GM21360 (cell line): Measurements from ENCODE around the gene DYNLT4.

Experiments
- ATAC-seq: cut with Tn5 transposase; IDR thresholded peaks from one replicate; pipeline ENCODE4 v1.9.1; 2021; ENCODE audit warnings: mild to moderate bottlenecking, moderate library complexity; ENCODE audit not compliant: unreplicated experiment

The DYNLT4 gene

DNA sequence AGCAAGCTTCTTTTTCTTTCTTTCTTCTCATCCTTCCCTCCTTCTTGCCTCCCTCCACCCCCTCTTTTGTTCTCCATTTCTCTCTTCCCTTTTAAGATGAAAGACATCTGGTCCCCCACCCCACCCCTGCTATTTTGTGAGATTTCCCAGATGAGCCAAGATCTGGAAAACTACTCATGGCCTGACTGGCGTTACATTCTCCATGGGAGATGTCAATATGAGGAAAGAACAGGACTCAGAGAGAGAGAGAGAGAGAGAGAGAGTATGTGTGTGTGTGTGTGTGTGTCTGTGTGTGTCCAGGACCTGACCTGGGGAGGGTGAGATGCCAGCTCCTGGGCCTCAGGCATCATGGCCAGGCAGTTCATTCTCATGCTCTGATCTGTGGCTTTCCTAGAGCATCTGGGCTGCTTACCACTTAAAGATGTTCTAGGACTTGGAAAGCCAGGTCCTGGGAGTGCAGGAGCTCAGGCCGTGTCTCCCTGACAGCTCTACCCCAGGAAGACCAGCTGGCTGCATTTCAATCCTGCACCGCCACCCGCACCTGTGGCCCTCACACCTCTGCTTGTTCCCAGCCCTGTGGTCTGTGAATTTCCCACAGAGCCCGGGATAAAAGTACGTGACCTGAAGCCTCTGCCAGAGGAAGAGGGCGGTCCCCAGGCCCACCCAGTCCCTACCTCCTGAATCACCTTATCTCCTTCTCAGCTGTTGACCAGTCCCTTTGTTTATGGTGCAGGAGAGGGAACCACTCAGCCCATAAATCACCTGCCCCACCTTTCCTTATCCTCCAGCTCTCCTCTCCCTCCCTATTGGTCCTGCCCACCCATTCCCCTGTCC lies 16.0 kb downstream of the DYNLT4 start:
- ATAC-seq = no peak

DNA sequence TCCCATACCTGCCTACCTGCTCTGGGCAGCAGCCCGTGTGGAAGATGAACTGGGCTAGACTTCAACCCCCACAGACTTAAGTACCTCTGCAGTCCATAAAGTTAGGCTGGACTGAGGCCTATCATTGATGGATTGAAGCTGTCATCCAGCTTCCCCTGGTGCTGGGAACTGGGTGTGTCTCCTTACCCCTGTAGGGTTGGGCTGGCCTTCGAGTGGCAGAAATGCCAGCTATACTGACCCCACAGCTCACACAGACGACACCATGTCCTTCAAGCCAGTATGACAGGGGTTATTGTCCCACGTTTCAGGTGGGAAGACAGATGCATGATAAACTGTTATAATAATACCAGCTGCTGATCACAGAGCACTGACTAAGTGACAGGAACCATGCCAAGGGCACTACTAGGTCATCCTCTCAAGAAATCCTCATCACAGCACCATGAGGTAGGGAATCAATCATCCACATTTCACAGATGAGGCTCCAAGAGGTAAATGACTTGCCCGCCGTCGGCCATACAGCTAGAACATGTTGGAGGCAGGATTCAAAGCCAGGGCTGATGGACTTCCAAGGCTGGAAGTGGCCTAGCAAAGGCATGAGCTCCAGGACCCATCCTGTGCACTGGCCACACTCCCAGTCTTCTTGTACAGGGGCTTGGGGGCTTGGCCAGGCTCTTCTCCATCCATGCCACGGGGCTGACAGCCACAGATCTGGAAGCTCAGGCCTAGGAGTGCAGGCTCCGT lies 18.9 kb downstream of the DYNLT4 start, which contains the start of gene BEST4:
Gene BEST4, minus strand, starts transcription at position 51 of the 741 bp plus-strand sequence. CDS start 465 bp downstream, outside the sequence.
- ATAC-seq = no peak

DNA sequence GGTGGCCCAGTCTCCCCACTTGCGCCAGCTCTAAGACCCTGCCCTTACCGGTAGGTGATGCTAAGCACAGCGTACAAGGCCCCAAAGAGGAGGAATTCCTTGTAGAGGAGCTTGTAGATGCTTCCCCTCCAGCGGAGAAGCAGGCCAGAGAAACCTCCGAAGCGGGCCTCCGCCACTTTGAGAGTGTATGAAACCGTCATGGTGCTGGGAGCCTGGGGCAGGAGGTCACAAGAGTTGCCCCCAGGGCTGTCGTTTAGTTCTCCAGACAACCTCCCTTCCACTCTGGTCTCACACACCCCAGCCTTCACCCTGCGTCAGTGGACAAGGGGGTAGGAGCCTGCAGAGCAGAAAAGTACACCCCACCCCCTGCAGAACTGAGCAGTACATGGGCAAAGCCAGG lies 19.6 kb downstream of the DYNLT4 start:
- ATAC-seq = no peak

DNA sequence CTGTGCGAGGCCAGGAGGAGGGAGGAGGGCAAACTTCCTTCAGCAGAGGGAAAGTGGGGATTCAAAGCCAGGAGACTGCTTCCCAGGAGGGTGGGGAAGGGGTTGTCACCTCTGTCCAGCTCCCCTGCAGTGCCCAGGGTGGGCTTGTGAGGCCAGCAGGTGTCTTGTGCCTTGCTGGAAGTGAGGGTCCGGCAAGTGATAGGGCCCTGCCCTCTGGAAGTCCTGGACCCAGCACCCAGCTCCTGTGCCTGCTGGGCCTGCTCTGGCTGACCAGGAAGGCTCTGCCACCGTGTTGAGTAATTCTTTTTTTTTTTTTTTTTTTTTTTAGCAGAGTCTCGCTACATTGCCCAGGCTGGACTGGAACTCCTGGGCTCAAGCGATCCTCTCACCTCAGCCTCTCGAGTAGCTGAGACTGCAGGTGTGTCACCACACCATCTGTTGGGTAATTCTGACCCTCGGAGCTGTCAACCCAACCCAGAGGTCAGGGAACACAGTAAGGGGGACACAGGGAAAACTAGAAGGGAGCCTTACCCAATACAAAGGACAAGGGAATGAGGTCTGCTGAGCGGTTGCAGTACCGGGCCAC lies 20.2 kb downstream of the DYNLT4 start:
- no peak for ATAC-seq

DNA sequence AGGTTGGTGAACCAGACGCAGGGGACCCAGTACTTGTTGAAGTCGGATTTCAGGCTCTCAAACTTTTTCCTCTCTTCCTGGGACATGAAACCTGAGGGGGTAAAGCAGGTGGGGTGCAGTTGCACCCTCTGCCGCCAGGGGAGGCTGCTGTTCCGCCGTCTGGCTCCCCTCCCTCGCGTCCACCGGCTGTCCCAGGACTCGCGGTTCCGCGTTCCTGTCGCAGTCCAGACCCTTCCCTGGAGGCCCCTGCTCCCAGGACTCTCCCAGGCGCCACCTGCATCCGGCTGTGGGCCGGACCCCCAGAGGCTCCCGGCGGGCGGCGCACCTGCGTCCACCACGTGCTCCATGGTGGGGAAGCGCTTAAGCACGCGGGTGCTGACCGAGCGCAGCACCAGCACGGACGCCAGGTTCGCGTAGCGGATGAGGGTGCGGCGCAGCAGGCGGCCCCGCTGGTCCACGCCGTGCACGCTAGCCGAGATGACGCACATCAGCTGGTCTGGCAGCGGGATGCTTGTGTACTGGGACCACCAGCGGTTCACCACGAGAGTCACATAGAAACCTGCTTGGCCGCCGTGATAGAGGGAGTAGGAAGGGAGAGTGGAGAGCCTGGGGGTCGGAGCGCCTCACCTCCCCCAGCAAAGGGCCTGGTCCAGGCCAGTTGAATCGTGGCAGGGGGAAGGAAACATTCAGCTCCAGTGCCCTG lies 20.9 kb downstream of the DYNLT4 start:
- no peak for ATAC-seq

DNA sequence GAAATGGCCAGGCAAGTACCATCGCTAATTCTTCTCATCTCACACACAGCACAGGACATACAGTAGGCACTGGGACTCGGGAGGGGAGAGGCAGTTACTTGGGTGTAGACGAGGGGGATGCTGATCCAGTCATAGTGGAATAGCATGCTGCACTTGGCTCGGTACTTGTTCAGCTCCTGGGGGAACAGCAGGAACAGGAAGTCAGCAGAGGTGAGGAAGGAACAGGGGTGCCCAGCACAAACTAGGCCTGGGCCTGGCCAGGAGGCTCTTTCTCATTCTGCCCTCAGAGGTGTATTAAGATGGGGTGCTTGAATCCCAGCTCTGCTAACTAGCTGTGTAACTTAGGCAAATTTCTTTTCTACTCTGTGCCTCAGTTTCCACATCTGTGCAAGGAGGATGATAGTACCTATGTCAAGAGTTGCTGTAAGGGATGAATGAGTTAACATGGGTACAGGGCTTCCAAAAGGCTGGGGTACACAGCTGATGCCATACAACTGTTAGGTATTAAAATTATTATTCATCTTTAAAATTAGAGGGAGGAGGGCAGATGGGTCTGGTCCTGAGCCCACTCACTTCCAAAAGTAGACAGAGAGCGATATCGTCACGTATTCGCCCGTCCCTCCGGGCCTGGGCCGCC lies 21.5 kb downstream of the DYNLT4 start:
- ATAC-seq = no peak

DNA sequence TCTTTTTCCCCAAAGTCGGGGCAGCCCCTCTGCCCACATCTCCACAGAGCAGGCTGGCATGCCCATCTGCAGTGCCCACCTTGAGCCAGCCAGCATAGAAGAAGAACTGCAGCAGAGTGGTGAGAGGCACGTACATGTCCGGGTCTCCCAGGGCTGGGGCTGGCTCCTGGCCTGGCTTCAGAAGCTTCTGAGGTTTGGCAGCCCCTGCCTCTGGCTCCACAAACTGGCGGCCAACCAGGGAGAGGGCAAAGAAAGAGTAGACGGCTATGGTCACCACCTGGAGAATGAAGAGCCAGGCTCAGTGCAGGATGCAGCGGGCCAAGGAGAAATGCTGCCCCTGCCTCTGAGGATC lies 22.1 kb downstream of the DYNLT4 start:
- ATAC-seq = no peak

DNA sequence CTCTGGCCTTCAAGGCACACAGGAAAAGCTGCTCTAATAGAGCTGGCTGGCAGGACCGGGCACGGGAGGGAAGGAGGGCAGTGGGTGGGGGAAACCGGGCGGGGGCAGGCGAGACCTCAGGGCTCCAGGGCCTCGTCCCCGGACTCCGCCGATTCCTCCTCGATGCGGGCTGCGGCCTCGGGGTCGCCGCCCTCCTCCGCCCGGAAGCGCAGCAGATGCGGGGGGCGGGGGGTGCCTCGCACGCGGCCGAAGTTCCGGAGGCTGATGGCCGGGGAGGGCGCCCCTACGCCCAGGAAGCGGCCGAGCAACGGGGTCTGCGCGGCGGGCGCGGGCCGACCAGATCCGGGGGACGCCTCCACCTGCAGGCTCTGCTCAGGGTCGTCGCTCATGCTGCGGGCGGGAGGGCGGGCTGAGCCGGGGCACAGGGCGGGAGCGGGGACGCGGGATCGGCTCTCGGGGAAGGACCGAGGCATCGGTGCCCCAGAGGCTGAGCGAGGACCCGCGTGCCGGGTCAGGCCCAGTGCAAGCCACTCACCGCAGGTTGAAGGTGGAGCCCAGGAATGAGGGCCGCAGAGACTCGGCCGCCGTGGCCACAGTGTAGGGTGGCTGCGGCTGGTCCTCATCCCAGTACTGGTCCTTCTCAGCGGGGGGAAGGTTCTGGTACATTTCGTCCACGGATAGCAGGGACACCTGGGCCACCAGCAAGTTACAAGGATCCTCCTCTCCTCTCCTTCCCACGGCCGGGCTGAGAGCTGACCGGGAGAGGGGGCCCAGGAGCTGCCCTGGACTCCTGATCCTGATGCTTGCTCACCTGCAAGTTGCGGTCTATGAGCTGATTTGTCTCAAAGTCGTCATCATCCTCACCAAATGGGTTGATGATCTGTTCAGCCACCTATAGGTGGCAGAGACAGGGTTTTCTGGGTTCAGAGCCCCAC lies 22.8 kb downstream of the DYNLT4 start:
- no peak for ATAC-seq

DNA sequence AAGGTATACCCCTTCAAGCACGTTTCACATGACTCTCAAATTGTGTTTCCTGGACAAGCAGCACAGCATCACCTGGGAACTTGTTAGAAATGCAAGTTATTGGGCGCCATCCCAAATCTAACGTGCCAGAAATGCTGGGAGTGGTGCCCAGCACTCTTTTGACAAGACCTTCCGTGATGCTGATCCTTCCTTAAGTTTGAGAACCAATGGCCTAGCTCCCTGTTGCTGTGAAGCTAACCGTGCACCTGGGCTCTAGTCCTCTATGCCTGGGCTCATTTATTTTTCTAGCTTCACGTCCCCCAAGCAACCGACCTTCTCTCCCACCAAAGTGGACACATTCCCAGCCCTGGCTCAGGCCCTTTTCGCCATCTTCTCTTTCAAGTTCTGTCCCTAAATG lies 23.5 kb downstream of the DYNLT4 start:
- ATAC-seq = no peak

DNA sequence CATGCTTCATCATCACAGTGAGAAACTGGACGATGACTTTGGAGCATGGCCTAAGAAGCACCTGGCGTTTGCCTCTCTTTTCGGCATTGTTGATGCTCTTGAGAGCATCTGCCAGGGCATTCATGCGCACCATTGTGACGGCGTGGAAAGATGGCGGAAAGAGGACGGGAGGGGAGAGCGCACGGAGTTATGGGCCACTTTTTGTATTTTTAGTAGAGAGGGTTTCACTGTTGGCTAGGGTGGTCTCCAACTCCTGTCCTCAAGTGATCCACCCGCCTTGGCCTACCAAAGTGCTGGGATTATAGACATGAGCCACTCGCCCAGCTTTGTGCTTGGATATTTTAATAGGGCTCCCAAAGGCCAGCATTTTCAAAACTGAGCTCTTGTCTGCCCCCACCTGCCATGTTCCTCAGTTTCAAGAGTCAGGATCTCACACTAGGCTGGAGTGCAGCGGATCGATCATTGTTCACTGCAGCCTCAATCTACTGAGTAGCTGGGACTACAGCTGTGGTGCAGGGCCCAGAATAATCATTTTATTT lies 26.5 kb downstream of the DYNLT4 start:
- no peak for ATAC-seq

DNA sequence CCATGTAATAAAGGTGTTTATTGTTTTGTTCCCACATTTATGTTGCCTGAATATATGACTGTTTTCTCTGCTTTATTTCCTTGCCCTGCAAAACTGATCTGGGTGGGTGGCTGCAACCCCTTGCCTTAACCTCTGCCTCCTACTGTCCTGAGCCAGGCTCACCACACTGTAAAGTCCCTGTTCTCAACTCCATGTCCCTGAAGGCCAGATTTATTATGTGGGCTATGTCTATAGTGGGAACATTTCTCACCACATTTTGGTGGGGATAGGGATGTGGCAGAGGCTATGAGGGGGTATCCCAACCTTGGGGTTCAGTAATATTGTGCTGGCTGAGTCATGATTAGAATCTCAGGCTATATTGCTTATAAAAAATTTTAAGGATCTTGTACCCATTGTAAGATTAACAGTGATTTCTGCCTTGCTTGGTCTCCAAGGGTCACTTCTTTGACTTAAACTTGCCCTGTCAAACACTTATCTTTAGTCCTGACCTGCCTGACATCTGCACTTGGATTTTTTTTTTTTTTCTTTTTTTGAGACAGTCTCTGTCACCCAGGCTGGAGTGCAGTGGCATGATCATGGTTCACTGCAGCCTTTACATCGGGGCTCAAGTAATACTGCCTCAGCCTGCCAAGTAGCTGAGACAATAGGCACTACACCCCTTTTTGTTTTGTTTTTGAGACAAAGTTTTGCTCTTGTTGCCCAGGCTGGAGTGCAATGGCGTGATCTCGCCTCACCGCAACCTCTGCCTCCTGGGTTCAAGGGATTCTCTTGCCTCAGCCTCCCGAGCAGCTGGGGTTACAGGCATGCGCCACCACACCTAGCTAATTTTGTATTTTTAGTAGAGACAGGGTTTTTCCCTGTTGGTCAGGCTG lies 28.2 kb downstream of the DYNLT4 start:
- ATAC-seq = no peak

DNA sequence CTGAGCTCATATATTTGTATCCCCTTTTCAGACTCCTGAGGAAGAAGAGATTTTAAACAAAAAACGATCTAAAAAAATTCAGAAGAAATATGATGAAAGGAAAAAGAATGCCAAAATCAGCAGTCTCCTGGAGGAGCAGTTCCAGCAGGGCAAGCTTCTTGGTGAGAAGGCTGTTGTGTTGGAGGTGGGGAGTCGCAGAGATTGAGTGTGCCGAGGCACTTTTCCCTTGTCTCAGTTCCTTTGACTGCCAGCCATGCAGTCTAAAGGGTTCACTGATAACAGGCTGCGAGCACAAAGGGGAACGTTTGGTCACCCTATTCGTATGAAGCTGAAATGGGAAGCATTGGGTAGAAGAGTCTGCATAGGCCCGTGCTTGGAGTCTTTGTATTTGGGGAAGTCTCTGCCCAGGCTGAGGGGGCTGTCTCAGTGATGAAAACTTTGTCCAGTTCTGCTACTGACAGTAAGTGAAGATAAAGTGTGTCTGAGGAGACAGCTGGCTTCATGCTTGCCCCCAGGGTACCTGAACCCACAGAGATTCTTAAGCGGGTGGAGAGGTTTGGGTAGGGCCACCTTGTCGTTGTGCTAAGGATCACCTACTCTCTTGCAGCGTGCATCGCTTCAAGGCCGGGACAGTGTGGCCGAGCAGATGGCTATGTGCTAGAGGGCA lies 29.0 kb downstream of the DYNLT4 start:
- ATAC-seq = no peak

DNA sequence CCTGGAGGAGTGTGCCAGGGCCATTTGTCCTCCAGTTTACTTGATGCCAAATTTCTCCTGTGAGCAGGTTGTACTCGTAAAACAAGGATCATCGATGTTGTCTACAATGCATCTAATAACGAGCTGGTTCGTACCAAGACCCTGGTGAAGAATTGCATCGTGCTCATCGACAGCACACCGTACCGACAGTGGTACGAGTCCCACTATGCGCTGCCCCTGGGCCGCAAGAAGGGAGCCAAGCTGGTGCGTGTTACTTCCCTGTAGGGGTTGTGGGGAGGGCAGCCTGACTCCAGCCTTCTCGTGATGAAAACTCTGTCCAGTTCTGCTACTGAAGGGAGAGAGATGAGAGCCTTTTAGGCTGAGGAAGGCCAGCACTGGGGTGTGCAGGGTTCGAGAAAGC lies 29.6 kb downstream of the DYNLT4 start:
- no peak for ATAC-seq

DNA sequence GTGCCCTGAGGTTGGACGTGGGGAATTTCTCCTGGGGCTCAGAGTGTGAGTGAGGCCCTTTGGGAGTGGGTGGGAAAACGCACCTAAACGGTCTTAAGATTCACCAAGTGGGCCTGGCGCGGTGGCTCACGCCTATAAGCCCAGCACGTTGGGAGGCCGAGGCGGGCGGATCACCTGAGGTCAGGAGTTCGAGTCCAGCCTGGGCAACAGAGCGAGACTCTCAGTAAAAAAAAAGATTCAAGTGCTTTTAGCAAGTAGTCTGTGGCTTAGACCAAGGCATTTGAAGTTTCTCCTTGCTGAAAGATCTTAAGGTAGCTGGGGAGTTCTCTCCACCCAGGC lies 30.5 kb downstream of the DYNLT4 start:
- ATAC-seq = no peak

DNA sequence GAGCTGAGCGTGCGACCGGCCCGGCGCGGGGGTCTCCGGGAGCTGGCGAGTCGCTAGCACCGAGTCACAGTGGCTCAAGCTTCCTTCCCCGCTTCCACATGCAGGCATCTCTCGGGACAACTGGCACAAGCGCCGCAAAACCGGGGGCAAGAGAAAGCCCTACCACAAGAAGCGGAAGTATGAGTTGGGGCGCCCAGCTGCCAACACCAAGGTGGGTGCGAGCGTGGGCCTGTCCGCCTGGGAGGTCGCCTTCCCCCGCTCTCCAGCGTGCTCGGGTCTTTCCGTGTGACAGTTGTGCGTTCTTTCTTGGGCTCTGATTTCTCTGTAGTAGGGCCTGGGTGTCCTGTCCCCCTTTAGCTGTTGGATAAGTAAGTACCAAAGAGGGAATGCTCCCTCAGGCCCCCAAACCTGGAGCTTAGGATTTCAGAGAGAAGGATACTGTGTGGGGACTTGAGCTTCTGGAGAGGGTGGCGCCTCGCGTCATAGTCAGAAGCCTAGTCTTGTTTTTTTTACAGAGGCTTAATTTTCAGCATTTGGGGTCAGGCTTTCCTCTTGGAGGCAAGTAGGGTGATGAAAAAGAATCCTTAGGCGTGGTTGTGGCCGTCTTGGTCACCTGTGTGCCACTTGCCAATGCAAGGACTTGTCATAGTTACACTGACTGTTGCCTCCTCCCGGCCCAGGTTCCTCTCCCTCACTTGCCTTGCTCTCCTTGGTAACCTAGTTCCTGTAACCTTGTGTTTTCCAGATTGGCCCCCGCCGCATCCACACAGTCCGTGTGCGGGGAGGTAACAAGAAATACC lies 31.0 kb downstream of the DYNLT4 start:
- ATAC-seq = peak; percentile 16

DNA sequence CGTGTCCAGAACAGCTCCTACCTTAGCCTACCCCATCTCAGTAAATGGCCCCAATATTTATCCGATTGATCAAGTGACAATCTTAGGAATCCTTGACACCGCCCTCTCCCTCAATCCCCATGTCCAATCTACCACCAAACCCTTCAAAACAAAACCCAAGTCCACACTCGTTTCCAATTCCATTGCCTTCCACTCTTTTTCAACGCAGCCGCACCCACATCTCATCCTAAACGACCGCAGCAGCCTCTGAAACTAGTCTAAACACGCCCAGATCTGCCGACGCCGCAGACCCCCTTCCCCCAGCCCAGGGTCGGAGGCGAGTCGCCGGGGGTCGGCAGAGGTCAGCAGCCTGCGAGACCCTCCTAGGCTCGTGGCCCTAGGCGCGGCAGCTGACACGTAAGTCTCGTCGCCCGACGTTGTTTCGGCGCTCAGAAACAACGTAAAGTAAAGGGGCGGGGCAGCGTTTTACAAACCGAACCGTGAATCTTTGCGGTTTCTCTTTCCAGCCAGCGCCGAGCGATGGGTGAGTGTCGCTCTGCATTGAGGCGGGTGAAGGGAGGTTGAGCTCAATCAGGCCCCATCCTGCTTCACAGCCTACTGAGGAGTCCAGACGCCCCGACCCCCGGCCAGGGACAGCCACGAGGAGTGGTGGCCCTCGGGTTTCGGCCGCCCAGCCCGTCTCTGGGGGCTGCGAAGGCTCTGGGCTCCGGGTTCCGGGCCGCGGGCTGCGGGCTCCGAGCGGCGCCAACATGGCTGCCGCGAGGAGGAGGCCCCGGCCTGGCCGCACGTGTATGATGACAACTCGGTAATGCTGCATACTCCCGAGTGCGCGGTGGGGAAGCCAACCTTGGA lies 31.8 kb downstream of the DYNLT4 start, which contains the start of gene RPS8:
Gene RPS8, plus strand, starts transcription at position 463 of the 852 bp plus-strand sequence. Its CDS starts 57 bp downstream, at position 520.
- peak; percentile 78 for ATAC-seq
